Measurements from ENCODE around the gene IFNL2.

DNA sequence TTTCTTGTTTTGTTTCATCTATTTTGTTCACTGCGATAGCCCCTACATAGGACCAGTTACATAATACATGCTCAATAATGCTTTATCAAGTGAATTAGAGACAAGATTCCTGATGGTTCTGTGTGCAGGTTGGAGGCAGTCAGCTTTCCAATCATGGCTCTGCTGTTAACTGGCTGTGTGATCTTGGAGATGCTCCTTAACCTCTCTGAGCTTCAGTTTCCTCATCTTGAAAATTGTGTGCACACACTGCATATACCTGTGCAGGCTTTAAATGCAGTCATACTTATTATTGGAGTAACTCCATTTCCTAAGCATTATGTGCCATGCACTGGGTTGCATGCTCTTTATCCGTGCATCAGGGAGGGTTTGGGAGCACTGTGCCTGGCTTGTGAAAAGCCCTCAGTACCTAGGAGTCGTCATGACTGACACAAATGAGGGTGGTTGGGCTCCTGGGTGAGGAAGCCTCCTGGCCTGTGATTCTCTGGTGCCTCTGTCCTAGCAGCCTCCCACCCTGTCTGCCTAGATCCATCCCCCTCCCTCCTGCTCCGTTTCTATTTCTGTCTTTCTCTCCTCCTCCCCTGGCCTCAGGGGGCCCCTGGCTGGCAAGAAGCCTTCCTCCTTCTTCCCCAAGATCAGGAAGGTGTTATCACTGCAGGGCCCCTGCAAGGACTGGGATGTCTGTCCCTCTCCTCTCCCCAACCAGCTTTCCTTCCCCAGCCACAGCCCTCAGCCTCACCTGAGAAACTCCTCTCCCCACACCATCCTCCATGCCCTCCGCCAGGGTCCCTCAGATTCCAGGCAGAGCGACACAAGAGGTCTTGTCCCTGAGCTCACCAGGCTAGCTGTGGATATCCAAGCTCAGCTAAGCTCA lies 36.7 kb downstream of the IFNL2 start:
- TF ChIP-seq, protein P1, sequence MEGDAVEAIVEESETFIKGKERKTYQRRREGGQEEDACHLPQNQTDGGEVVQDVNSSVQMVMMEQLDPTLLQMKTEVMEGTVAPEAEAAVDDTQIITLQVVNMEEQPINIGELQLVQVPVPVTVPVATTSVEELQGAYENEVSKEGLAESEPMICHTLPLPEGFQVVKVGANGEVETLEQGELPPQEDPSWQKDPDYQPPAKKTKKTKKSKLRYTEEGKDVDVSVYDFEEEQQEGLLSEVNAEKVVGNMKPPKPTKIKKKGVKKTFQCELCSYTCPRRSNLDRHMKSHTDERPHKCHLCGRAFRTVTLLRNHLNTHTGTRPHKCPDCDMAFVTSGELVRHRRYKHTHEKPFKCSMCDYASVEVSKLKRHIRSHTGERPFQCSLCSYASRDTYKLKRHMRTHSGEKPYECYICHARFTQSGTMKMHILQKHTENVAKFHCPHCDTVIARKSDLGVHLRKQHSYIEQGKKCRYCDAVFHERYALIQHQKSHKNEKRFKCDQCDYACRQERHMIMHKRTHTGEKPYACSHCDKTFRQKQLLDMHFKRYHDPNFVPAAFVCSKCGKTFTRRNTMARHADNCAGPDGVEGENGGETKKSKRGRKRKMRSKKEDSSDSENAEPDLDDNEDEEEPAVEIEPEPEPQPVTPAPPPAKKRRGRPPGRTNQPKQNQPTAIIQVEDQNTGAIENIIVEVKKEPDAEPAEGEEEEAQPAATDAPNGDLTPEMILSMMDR (IDR thresholded peaks at IDR 0.05), result no peak
- TF ChIP-seq POLR2A (IDR thresholded peaks at IDR 0.05), result no peak
- TF ChIP-seq POLR2AphosphoS5 (IDR thresholded peaks at IDR 0.05), result no peak
